Left lobe of liver (tissue), 2 donors: Measurements from ENCODE around the gene SIDT2. TPM values are rescaled to one million over a fixed set of nuclear protein-coding genes. Genes with fewer than 3 reads are reported as not detected.
"Not testable (repeated sequence)": the region's sequence is repeated elsewhere in the genome, so short reads cannot be mapped to it uniquely, and the experiment has no call there.

Experiments used
- ATAC-seq: fragments of 200-7000 bp; cut with Tn5 transposase; one replicate; pipeline ENCODE4 v1.9.1; 2020; ENCODE audit warnings: mild to moderate bottlenecking, moderate library complexity
- DNase-seq: peaks from one replicate; pipeline ENCODE4 v3.0.0-alpha.2; 2020; ENCODE audit warnings: low spot score
- total RNA-seq: library from RNA; stranded (reverse); gene quantifications from one replicate; pipeline ENCODE4 v1.2.1, GENCODE V29; 2021
- donor health status: DM: no; HTN: no; CAD: no; lungs with moderate emphysema.
- donor health status: DM: no; HTN: yes; CAD: no.

The SIDT2 gene
- total RNA-seq, 1 donor from 2014 or later = 56.6 TPM

- no peak for DNase-seq
- ATAC-seq = peak; percentile 21
Observed at GRCh38 chr11:117171404-117172061, 7.0 kb upstream of the SIDT2 start.

- peak; percentile 56 for ATAC-seq
- DNase-seq = no peak
Observed at GRCh38 chr11:117172724-117173421, 5.7 kb upstream of the SIDT2 start.

GRCh38 chr11:117175104-117175503 is 3.4 kb upstream of the SIDT2 start:
- ATAC-seq (no peak), DNase-seq (no peak)

- ATAC-seq = no peak
- DNase-seq = no peak
Observed at GRCh38 chr11:117175781-117176180, 2.8 kb upstream of the SIDT2 start.

- no peak for ATAC-seq
- no peak for DNase-seq
Observed at GRCh38 chr11:117176186-117176585, 2.4 kb upstream of the SIDT2 start.

- ATAC-seq = no peak
- DNase-seq = no peak
Observed at GRCh38 chr11:117177534-117178209, 871 bp upstream of the SIDT2 start.

GRCh38 chr11:117179048-117179999 is 781 bp downstream of the SIDT2 start:
- peak; percentile 76 for ATAC-seq
- peak; percentile 75 for DNase-seq

GRCh38 chr11:117180020-117180419 is 1.5 kb downstream of the SIDT2 start:
- ATAC-seq = no peak
- DNase-seq = peak; percentile 44

GRCh38 chr11:117180661-117181585 is 2.4 kb downstream of the SIDT2 start:
- ATAC-seq (no peak), DNase-seq (peak; percentile 43)

GRCh38 chr11:117181586-117182550 is 3.3 kb downstream of the SIDT2 start:
- ATAC-seq = no peak
- DNase-seq = peak; percentile 45

GRCh38 chr11:117182551-117182935 is 4.0 kb downstream of the SIDT2 start:
- ATAC-seq (no peak), DNase-seq (no peak)

GRCh38 chr11:117183178-117183577 is 4.6 kb downstream of the SIDT2 start:
- ATAC-seq, DNase-seq: not testable (repeated sequence)

GRCh38 chr11:117183724-117184349 is 5.3 kb downstream of the SIDT2 start:
- DNase-seq = peak; percentile 35
- ATAC-seq = no peak

GRCh38 chr11:117185736-117186430 is 7.3 kb downstream of the SIDT2 start:
- DNase-seq (no peak), ATAC-seq (no peak)

GRCh38 chr11:117186431-117186761 is 7.9 kb downstream of the SIDT2 start:
- ATAC-seq (no peak), DNase-seq (no peak)

GRCh38 chr11:117187007-117187406 is 8.5 kb downstream of the SIDT2 start:
- ATAC-seq (no peak), DNase-seq (peak; percentile 38)

- no peak for ATAC-seq
- DNase-seq = no peak
Observed at GRCh38 chr11:117187428-117187798, 8.9 kb downstream of the SIDT2 start.
